PC-3 (cell line): ENCODE results near the gene GEN1.

Experiments used
- CTCF ChIP-seq: fragments of 300-600 bp; sonication (generic); conservative IDR thresholded peaks from 2 replicates; pipeline ENCODE4 v1.5.1; 2017; ENCODE audit warnings: antibody characterized with exemption, low read depth, mild to moderate bottlenecking, low read length
- EZH2 ChIP-seq: fragments of 300-600 bp; sonication (generic); IDR thresholded peaks from one replicate; pipeline ENCODE4 v1.6.1; 2017; ENCODE audit warnings: antibody characterized with exemption, mild to moderate bottlenecking, low read length; ENCODE audit not compliant: unreplicated experiment
- EZH2phosphoT487 ChIP-seq: fragments of 300-600 bp; sonication (generic); IDR thresholded peaks from 2 replicates; pipeline ENCODE4 v1.6.1; 2018; ENCODE audit warnings: mild to moderate bottlenecking, antibody characterized with exemption, low read length, borderline replicate concordance

GRCh38 chr2:17822445-17823117 lies 68.6 kb downstream of the GEN1 start:
- TF ChIP-seq CTCF (no peak), EZH2 (no peak), EZH2phosphoT487 (no peak)
